Stimulated activated CD4-positive, alpha-beta T cell treated with anti-CD3 and anti-CD28 coated beads, Interleukin-15, amount 100 ng/mL, for 24 hours (primary cell): ENCODE data around the gene AGBL3.
"Not testable (repeated sequence)": the region's sequence is repeated elsewhere in the genome, so short reads cannot be mapped to it uniquely, and the experiment has no call there.

Source experiments
- DNase-seq: peaks from one replicate; pipeline ENCODE4 v3.0.0-alpha.2; 2020

AGBL3 gene

DNA sequence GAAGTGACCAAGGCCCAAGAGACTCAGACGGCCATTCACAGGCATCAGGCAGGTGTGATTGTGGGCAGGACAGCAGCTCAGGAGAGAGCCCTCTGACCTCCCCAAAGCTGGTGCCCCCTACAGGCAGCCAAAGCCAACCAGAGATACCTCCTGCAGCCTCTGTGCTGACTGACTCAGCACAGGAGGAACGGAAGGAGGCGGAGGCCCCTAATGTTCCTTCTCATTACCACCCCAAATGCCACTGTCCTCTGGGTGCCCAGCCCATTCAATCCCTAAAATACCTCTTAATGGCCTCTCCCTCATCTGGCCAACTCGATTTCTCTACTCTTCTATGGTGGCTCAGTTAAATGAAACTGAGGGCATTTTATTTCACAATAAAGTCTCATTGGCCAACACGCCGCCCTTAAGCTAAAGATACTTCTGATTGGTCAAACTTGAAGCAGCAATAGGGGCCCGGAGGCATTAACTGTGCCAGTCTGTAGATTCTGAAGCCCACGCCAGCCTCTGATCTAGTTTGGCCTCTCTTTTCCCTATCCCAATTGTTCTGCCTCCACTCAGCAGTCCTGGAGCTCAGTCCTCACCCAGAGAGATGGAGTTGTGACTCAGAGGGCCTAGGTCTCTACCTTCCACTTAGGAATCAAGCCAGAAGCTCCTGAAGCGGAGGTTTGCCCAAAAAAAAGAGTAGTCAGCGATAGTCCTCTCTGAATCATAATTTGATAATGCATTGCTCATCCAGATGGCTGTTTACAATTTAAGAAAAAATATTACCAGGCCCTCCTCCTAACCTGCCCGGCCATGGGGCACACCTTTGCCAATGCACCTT is 183.0 kb downstream of the AGBL3 start:
- DNase-seq = peak; percentile 80

DNA sequence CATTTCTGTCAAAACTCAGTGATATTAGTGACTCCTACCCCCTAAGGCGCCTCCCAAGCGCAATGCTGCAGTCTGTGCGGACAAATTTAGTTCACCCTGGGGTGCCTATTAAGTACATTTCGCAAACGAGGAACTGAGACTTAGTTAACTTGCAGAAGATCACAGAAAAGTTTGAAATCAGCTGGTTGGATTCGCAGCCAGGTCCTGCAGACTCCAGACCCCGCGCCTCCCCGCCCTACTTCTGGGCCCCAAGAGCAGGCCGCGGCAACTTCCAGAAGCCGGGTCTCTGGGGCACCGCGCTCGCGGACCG is 183.6 kb downstream of the AGBL3 start:
- no peak for DNase-seq

DNA sequence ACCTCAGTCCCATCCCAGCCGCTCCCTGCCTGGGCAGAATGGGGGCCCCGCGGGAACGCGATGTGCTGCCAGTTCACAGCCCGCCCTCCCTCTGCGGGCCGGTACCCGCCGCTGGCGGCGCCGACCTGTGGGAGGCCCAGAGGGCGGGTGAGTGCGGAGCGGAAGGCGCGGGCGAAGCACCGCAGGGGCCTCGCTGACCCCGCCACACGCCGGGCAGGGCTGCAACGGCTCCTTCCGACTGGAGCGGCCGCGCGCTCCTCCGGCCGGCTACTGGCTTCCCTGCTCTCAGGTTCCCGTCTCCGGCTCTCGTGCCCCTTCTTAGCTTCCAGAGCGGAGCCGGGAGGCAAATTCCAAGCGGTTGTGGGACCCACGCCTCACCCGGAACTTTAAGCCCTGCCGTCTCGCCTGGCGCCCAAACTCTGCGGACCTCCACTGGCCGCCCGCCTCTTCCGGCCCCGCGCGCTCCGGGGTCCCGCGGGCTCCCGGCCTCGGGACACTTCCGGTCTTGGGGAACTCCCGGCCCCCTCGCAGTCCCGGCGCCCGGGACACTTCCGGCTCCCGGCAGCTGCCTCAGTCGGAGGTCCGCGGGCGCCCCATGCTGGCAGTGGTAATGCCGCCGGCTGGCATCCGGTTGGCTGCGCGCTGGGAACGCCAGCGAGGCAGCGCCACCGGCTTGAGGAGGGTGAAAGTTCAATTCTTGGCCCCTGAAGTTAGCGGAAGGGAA is 184.1 kb downstream of the AGBL3 start, which contains the start of gene CYREN:
Gene CYREN (minus strand): TSS at position 434 of the 724 bp plus-strand sequence. CDS start 1,785 bp downstream, outside the sequence.
- DNase-seq = peak; percentile 97

- DNase-seq = not testable (repeated sequence)
Measured at GRCh38 chr7:135170998-135171481, 184.7 kb downstream of the AGBL3 start.

GRCh38 chr7:135171581-135172291 is 185.4 kb downstream of the AGBL3 start:
- not testable (repeated sequence) for DNase-seq

DNA sequence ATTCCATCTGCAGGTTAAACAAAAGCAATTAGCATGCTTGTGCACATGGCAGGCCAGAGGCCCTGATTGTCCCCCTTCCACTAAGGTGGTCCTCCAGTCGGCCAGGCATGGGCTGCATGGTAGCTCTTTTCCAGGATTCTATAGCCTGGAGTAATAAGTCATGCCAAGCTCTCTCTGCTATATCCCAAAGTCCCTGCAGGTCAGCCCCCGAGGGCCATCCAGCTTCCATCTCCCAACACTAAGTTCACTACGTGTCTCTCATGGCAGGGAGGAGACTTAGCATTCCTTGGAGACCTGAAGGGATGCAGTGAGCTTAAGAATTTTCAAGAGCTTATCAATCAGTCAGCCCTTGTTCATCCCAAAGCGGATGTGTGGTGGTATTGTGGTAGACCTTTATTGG is 187.6 kb downstream of the AGBL3 start:
- DNase-seq = not testable (repeated sequence)

DNA sequence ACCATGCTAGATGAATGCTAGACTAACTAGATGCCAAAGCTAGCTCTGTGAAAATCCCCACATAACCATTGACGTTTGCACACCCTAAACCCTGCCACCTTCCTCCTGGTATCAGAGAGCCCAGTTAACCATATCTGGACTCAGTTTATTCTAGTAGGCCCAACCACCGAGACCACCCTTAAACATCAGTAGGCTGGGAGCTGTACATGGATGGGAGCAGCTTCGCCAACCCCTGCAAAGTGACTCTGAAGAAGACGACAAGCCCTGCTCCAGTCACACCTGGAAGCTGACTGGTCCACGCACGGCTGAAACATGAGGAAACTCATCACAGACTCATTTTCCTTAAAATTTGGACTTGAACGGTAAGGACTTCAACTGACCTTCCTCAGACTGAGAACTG is 188.6 kb downstream of the AGBL3 start:
- DNase-seq = no peak

- DNase-seq = no peak
Measured at GRCh38 chr7:135175931-135176330, 189.6 kb downstream of the AGBL3 start.

DNA sequence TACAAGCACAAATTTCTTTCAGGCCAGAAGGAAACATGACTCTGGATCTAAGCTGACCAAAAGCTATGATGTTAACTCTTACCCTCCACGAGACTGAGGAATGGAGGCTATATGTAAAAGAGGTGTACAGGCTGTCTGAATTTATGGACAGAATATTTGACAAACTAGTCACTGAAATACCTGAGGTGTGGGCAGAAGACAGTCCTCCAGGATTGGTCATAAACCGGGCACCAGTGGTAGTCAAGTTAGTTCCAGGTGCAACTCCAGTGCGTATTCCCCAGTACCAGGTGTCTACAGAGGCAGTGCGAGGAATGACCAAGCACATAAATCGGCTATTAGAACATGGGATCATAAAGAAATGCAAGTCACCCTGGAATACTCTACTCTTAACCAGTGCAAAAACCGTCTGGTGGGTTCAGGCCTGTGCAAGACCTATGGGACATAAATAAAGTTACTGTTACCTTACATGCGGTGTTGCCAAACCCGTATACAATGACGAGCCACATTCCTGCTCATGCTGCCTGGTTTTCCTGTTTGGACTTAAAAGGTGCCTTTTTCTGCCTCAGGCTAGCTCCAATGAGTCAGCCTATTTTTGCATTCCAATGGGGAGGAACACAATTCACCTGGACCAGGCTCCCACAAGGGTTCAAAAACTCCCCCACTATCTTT is 190.9 kb downstream of the AGBL3 start:
- no peak for DNase-seq

DNA sequence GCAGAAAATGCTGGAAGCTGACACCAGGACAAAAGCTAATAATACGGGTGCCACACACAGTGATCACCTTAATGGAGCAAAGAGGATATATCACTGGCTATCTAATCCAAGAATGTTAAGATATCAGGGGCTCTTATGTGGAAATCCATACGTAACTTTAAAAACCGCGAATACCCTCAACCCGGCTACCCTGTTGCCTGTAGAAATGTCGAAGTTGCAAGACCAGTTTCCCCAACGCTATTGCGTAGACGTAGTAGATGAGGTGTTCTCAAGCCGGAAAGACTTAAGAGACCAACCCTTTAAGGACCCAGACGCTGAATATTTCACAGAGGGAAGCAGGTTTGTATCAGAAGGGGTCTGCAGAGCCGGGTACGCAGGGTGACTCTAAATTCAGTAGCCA is 192.1 kb downstream of the AGBL3 start:
- no peak for DNase-seq

DNA sequence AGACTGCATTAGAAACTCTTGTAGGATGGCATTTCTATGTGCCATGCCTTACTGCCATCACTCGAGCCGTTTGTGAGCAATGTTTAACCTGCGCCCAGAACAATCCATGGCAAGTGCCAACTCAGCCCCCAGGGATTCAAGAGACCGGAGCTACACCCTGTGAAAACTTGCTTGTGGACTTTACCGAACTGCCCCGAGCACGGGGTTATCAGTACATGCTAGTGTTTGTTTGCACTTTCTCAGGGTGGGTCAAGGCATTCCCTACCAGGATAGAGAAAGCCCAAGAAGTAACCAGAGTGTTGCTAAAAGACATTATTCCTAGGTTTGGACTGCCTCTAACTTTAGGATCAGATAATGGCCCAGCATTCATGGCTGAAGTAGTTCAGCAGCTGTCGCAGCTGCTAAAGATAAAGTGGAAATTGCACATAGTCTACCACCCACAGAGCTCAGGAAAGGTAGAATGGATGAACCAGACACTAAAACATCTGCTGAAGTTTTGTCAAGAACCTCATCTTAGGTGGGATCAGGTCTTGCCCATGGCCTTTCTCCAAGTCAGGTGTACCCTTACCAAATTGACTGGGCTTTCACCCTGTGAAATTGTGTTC is 193.1 kb downstream of the AGBL3 start:
- no peak for DNase-seq

DNA sequence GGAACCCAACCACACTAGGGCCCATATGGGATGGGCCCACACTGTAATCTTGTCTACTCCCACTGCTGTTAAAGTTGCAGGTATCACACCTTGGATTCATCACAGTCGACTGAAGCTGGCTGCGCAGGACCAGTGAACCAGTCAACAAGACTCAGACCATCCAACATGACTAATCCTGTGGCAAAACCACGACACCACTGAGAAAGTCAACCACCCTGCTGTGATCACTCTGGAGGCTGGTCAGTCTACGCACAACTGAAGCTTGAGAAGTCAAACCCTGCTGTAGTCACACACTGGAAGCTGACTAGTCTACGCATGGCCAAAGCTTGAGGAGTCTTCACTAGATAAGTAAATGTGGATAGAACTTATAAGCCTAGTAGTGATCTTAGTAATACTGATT is 193.8 kb downstream of the AGBL3 start:
- DNase-seq = no peak

GRCh38 chr7:135181261-135181928 is 195.1 kb downstream of the AGBL3 start:
- no peak for DNase-seq

GRCh38 chr7:135181929-135182678 is 195.8 kb downstream of the AGBL3 start:
- no peak for DNase-seq

DNA sequence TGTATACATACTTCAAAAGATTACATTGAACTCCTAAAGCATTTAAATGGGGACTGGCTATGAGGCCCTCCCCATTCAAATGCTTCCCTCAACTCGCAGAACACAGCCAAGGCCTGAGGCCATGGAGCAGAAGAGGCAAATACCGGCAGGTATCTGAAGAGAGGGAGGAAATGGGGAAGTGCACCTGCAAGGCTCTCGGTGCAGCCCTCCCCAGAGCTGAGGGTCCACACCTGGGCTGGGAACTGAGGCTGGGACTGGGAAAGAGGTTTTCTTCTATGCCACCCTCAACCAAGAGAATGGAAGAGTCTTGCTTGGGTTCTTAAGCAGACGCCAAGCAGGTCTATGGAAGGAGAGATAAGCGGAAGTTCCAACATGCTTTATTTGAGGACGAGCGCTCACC is 197.2 kb downstream of the AGBL3 start:
- no peak for DNase-seq

- DNase-seq = no peak
Measured at GRCh38 chr7:135184254-135184841, 198.0 kb downstream of the AGBL3 start.
